UCSD-AML1 (cell line): ENCODE data around the gene IL10RA.

Experiments
- DNase-seq: peaks from one replicate; lab custom pipeline; 2025; ENCODE audit not compliant: unreplicated experiment; lab: John Stamatoyannopoulos, UW

Gene IL10RA

GRCh38 chr11:118042796-118043195 lies 56.6 kb downstream of the IL10RA start:
- DNase-seq, result no peak

- DNase-seq, result no peak
Measured at GRCh38 chr11:118045191-118045590, 59.0 kb downstream of the IL10RA start.

GRCh38 chr11:118046051-118046963 lies 60.1 kb downstream of the IL10RA start:
- no peak for DNase-seq

GRCh38 chr11:118046964-118047700 lies 60.9 kb downstream of the IL10RA start:
- no peak for DNase-seq

DNA sequence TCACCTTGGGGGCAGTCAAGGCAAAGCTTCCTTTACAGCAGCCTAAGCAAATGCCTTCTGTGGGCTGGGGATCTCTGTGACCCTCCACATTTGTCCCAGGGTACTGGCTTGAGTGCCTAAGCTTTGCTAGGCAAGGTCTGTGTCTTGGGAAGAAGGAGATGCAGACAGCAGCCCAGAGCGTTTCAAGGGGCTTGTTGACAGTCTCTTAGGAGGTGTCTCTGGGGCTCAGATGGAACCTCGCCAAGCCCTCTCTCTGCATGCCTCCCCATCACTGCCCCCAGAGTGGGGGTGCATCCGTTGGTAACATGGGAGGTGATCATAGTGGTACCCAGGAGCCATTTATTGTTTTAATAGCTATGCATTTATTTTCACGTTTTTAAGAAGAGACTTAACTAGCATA lies 61.6 kb downstream of the IL10RA start:
- no peak for DNase-seq

DNA sequence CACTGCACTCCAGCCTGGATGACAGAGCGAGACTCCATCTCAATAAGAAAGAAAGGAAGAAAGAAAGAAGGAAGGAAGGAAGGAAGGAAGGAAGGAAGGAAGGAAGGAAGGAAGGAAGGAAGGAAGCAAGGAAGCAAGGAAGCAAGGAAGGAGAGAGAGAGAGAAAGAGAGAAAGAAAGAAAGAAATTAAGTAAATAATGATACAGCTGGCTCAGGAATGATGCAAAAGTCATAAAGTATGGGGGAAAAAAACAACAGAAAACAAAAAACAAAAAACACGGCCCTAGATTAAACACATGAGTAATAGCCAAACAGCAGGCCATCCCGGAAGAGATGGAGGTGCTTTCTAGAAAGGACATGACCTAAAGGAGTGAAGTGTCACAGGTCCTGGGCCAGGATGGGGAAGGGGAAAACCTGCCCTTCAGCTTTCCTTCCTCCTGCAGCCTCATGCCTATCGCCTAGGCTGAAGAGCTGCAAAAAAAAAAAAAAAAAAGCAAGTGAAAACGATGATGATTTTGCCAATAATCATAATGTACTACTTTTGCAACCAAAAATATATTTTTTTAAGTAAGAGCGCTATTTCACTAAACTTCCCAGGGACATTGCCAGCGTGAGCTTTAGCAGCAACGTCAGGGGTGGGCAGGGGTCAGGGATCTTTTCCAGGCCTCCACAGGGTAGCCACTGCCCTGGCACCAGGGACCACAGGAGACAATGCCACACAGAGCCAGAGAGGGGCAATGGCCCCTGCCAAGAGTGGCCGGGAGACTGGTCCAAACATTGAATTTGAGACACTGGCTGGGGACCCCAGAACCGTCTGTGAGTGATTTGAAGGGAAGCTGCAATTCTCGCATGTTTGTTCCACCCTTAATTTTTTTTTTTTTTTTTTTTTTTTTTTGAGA lies 62.5 kb downstream of the IL10RA start:
- DNase-seq, result no peak

DNA sequence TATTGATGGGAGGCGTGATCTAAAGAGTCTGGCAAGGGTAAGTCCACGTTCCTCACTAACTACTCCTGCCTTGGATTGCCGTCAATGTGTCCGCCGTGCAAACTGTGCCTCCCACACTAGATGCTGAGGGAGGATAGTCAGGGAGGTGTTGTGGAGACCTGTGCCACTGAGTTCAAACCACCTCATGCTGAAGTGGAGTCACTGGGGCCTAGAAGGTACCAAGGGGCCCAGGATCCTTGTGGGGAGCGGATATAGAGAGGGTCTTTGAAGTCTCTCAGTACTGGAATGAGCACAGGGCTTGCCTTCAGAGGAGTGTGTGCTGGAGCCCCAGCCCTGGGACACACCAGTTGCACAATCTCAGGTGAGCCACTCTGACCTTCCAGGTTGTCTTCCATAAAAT lies 63.6 kb downstream of the IL10RA start:
- no peak for DNase-seq

DNA sequence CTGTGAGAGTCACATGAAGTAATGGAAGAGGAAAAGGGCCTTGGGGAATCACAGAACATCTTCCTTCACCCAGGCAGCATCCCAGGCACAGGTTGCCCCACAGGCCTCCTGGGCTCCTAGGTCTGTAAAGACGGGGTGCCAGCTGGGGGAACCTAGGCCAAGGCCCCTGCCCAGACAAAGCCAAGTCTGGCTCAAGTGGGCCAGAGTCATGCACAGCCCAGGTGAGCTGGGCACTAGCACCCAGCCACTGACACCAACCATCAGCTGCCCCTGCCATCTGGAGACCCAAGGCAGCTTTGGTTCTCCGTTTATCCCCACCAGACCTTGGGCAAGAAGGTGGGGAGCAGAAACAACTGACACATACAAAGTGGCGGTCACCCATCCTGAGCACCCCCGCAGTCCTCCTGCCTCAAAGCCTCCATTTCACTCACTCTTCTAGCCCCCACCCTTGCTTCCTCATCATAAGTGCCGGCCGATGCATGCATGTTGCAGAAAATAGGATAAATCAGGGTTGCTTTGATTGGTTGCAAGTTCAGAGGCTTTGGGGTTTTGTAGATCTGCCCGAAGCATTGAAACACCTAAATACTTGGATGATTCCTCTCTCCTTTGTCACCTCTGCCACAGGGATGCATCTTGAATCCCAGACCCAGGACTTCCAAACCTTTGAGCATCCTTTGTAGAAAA lies 64.2 kb downstream of the IL10RA start:
- DNase-seq, result no peak
